CD8-positive, alpha-beta memory T cell (primary cell): Measurements from ENCODE around the gene EDNRA. TPM values are rescaled to one million over a fixed set of nuclear protein-coding genes. Genes with fewer than 3 reads are reported as not detected.

ENCODE experiments used
- CTCF ChIA-PET: fragments of 350-600 bp; sonication (Branson Sonifier 250); formaldehyde crosslinking; loops from one replicate; lab custom pipeline; 2021; ENCODE audit warnings: antibody characterized with exemption; lab: Charles Lee
- POLR2A ChIA-PET: fragments of 350-600 bp; sonication (Branson Sonifier 250); formaldehyde crosslinking; loops from one replicate; lab custom pipeline; 2021; ENCODE audit warnings: antibody characterized with exemption; lab: Charles Lee
- DNase-seq, 5 donors: peaks; one replicate each; pipeline versions ENCODE4 v3.0.0 to v3.0.0-alpha.2; 2020 to 2022; ENCODE audit warnings: mixed read lengths in 1 of 5
- H3K27ac ChIP-seq: one replicate; pipeline ENCODE4 v1.7.0; 2013; ENCODE audit warnings: low read depth, mild to moderate bottlenecking, low read length, moderate library complexity
- H3K27me3 ChIP-seq: 2 replicates; pipeline ENCODE4 v1.7.0; 2013; ENCODE audit warnings: low read length, mild to moderate bottlenecking; ENCODE audit not compliant: insufficient read depth, poor library complexity, severe bottlenecking
- H3K36me3 ChIP-seq: 2 replicates; pipeline ENCODE4 v1.7.0; 2013; ENCODE audit warnings: mild to moderate bottlenecking, low read length, moderate library complexity; ENCODE audit not compliant: insufficient read depth
- H3K4me1 ChIP-seq: 2 replicates; pipeline ENCODE4 v1.7.0; 2013; ENCODE audit warnings: mild to moderate bottlenecking, low read length, moderate library complexity; ENCODE audit not compliant: insufficient read depth
- H3K4me3 ChIP-seq: 2 replicates; pipeline ENCODE4 v1.7.0; 2013; ENCODE audit warnings: mild to moderate bottlenecking, low read length
- H3K9me3 ChIP-seq: 2 replicates; pipeline ENCODE4 v1.7.0; 2013; ENCODE audit warnings: mild to moderate bottlenecking, low read length
- H3K27ac Mint-ChIP-seq, 8 donors: one replicate each; pipeline ENCODE4 v1.8.0; 2020 to 2021; ENCODE audit warnings: mixed read lengths in 8 of 8, mild to moderate bottlenecking in 6 of 8, inconsistent platforms in 3 of 8, moderate library complexity in 3 of 8
- H3K27me3 Mint-ChIP-seq, 2 donors: one replicate each; pipeline ENCODE4 v1.8.0; 2020 to 2021; ENCODE audit warnings: mixed read lengths in 2 of 2, mild to moderate bottlenecking in 1 of 2, moderate library complexity in 1 of 2
- H3K36me3 Mint-ChIP-seq, 3 donors: one replicate each; pipeline ENCODE4 v1.8.0; 2020 to 2021; ENCODE audit warnings: mixed read lengths in 3 of 3, inconsistent platforms in 1 of 3, mild to moderate bottlenecking in 1 of 3
- H3K4me1 Mint-ChIP-seq, 3 donors: one replicate each; pipeline ENCODE4 v1.8.0; 2020 to 2021; ENCODE audit warnings: mixed read lengths in 3 of 3, inconsistent platforms in 1 of 3, mild to moderate bottlenecking in 1 of 3
- H3K4me3 Mint-ChIP-seq, 7 donors: one replicate each; pipeline ENCODE4 v1.8.0; 2020 to 2021; ENCODE audit warnings: mixed read lengths in 7 of 7, mild to moderate bottlenecking in 6 of 7, moderate library complexity in 4 of 7, inconsistent platforms in 2 of 7
- H3K9me3 Mint-ChIP-seq, 5 donors: one replicate each; pipeline ENCODE4 v1.8.0; 2020 to 2022; ENCODE audit warnings: mixed read lengths in 5 of 5, mild to moderate bottlenecking in 3 of 5, moderate library complexity in 2 of 5, inconsistent platforms in 1 of 5
- polyA plus RNA-seq: library from polyadenylated mRNA; unstranded; fragments of 300-500 nt; fragmentation: Illumina TruSeq; gene quantifications from one replicate; pipeline ENCODE4 v1.2.3, GENCODE V29; 2021
- total RNA-seq, 2 experiments: library from RNA; stranded (reverse); gene quantifications; one replicate each; pipeline ENCODE4 v1.2.3, GENCODE V29; 2021

EDNRA gene
- total and polyA plus RNA-seq, 3 experiments from 2014 or later: not detected

GRCh38 chr4:147547314-147548056 is 66.6 kb downstream of the EDNRA start:
- DNase-seq: no peak
- Histone ChIP-seq H3K27me3 (no peaks in the 10 kb centered on the region), H3K27ac (no peak overlapping the region), H3K36me3 (no peaks in the 10 kb centered on the region), H3K9me3 (no peaks in the 10 kb centered on the region), H3K4me3 (no peak overlapping the region), H3K4me1 (no peaks in the 10 kb centered on the region)
- POLR2A ChIA-PET: interaction anchor here (0.7 kb wide), 1 partner anchor 20 kb away, joined by 3 read pairs; no protein-coding TSS in a partner anchor
- H3K36me3 Mint-ChIP-seq: peaks cover 0 to 8% (median 0%) of the 10 kb centered on the region in 3 donors
- CTCF ChIA-PET: no interaction called here
- peaks cover 10 to 13% (median 11%) of the 10 kb centered on the region in 3 donors for H3K4me1 Mint-ChIP-seq
- no peak overlapping the region for H3K27ac Mint-ChIP-seq
- H3K27me3 Mint-ChIP-seq: peaks cover 7 to 19% of the 10 kb centered on the region in 2 donors
- H3K9me3 Mint-ChIP-seq: peaks cover 0 to 8% (median 0%) of the 10 kb centered on the region in 5 donors
- H3K4me3 Mint-ChIP-seq: no peak overlapping the region

GRCh38 chr4:147548256-147548655 is 67.4 kb downstream of the EDNRA start:
- DNase-seq: no peak
- no peak overlapping the region for H3K27ac ChIP-seq
- no peaks in the 10 kb centered on the region for H3K9me3 ChIP-seq
- Mint-ChIP-seq H3K27me3 (peaks cover 7 to 16% of the 10 kb centered on the region in 2 donors), H3K4me3 (no peak overlapping the region), H3K4me1 (peaks cover 10 to 13% (median 11%) of the 10 kb centered on the region in 3 donors), H3K27ac (no peak overlapping the region), H3K36me3 (peaks cover 0 to 8% (median 0%) of the 10 kb centered on the region in 3 donors), H3K9me3 (peaks cover 0 to 14% (median 0%) of the 10 kb centered on the region in 5 donors)
- POLR2A ChIA-PET: interaction anchor here (0.7 kb wide), 1 partner anchor 20 kb away, joined by 3 read pairs; no protein-coding TSS in a partner anchor
- CTCF ChIA-PET: no interaction called here
- no peaks in the 10 kb centered on the region for H3K27me3 ChIP-seq
- no peak overlapping the region for H3K4me3 ChIP-seq
- H3K36me3 ChIP-seq: no peaks in the 10 kb centered on the region
- no peaks in the 10 kb centered on the region for H3K4me1 ChIP-seq

- H3K27ac Mint-ChIP-seq: peak overlapping the region in 3 of 8 donors; percentile 6 to 64 (median 18)
- ChIA-PET POLR2A (no interaction called here), CTCF (interaction anchor here (0.6 to 0.8 kb wide), 2 partner anchors 281 to 316 kb away, joined by 3 to 4 read pairs; no protein-coding TSS in a partner anchor)
- H3K36me3 ChIP-seq: no peaks in the 10 kb centered on the region
- DNase-seq: no peak
- H3K27ac ChIP-seq: no peak overlapping the region
- no peaks in the 10 kb centered on the region for H3K9me3 ChIP-seq
- peaks cover 10 to 13% (median 11%) of the 10 kb centered on the region in 3 donors for H3K4me1 Mint-ChIP-seq
- no peaks in the 10 kb centered on the region for H3K27me3 ChIP-seq
- H3K4me3 Mint-ChIP-seq: peak overlapping the region; percentile 39 to 87 (median 52)
- no peak overlapping the region for H3K4me3 ChIP-seq
- H3K4me1 ChIP-seq: no peaks in the 10 kb centered on the region
- H3K9me3 Mint-ChIP-seq: peaks cover 0 to 17% (median 2%) of the 10 kb centered on the region in 5 donors
- H3K36me3 Mint-ChIP-seq: peaks cover 0 to 8% (median 0%) of the 10 kb centered on the region in 3 donors
- peaks cover 7 to 13% of the 10 kb centered on the region in 2 donors for H3K27me3 Mint-ChIP-seq
Measured at GRCh38 chr4:147550626-147551246, 69.8 kb downstream of the EDNRA start.

- no peaks in the 10 kb centered on the region for H3K27me3 ChIP-seq
- Mint-ChIP-seq H3K9me3 (peaks cover 0 to 2% (median 0%) of the 10 kb centered on the region in 5 donors), H3K4me3 (no peak overlapping the region), H3K4me1 (no peaks in the 10 kb centered on the region), H3K27ac (no peak overlapping the region), H3K36me3 (no peaks in the 10 kb centered on the region), H3K27me3 (peaks cover 0 to 4% of the 10 kb centered on the region in 2 donors)
- H3K4me3 ChIP-seq: no peak overlapping the region
- DNase-seq: no peak
- CTCF ChIA-PET: no interaction called here
- H3K27ac ChIP-seq: no peak overlapping the region
- no peaks in the 10 kb centered on the region for H3K9me3 ChIP-seq
- no peaks in the 10 kb centered on the region for H3K36me3 ChIP-seq
- POLR2A ChIA-PET: no interaction called here
- H3K4me1 ChIP-seq: no peaks in the 10 kb centered on the region
Measured at GRCh38 chr4:147560625-147561024, 79.7 kb downstream of the EDNRA start.

GRCh38 chr4:147566762-147567161 is 85.9 kb downstream of the EDNRA start:
- Mint-ChIP-seq H3K9me3 (peaks cover 0 to 2% (median 0%) of the 10 kb centered on the region in 5 donors), H3K4me1 (no peaks in the 10 kb centered on the region), H3K27ac (no peak overlapping the region), H3K4me3 (no peak overlapping the region), H3K36me3 (no peaks in the 10 kb centered on the region), H3K27me3 (peaks cover 9 to 13% of the 10 kb centered on the region in 2 donors)
- Histone ChIP-seq H3K4me1 (no peaks in the 10 kb centered on the region), H3K27ac (no peak overlapping the region), H3K36me3 (no peaks in the 10 kb centered on the region), H3K4me3 (no peak overlapping the region), H3K9me3 (no peaks in the 10 kb centered on the region), H3K27me3 (no peaks in the 10 kb centered on the region)
- ChIA-PET CTCF (no interaction called here), POLR2A (no interaction called here)
- DNase-seq: no peak

GRCh38 chr4:147567276-147567675 is 86.4 kb downstream of the EDNRA start:
- no peak overlapping the region for H3K27ac Mint-ChIP-seq
- H3K4me1 ChIP-seq: no peaks in the 10 kb centered on the region
- DNase-seq: no peak

GRCh38 chr4:147570616-147571015 is 89.7 kb downstream of the EDNRA start:
- H3K4me1 ChIP-seq: no peaks in the 10 kb centered on the region
- peaks cover 10 to 16% of the 10 kb centered on the region in 2 donors for H3K27me3 Mint-ChIP-seq
- H3K27ac ChIP-seq: no peak overlapping the region
- no peaks in the 10 kb centered on the region for H3K36me3 Mint-ChIP-seq
- no peak for DNase-seq
- POLR2A ChIA-PET: no interaction called here
- no peaks in the 10 kb centered on the region for H3K4me1 Mint-ChIP-seq
- no peak overlapping the region for H3K27ac Mint-ChIP-seq
- no peak overlapping the region for H3K4me3 Mint-ChIP-seq
- H3K36me3 ChIP-seq: no peaks in the 10 kb centered on the region
- no peaks in the 10 kb centered on the region for H3K9me3 Mint-ChIP-seq
- no peaks in the 10 kb centered on the region for H3K27me3 ChIP-seq
- CTCF ChIA-PET: no interaction called here
- H3K9me3 ChIP-seq: no peaks in the 10 kb centered on the region
- H3K4me3 ChIP-seq: no peak overlapping the region

More at GRCh38 chr4:147567276-147567675, 86.4 kb downstream of the EDNRA start:
- Mint-ChIP-seq H3K4me3 (no peak overlapping the region), H3K27me3 (peaks cover 9 to 13% of the 10 kb centered on the region in 2 donors), H3K36me3 (no peaks in the 10 kb centered on the region), H3K4me1 (no peaks in the 10 kb centered on the region), H3K9me3 (peaks cover 0 to 2% (median 0%) of the 10 kb centered on the region in 5 donors)
- ChIA-PET CTCF (no interaction called here), POLR2A (no interaction called here)
- no peaks in the 10 kb centered on the region for H3K27me3 ChIP-seq
- H3K36me3 ChIP-seq: no peaks in the 10 kb centered on the region
- H3K4me3 ChIP-seq: no peak overlapping the region
- no peak overlapping the region for H3K27ac ChIP-seq
- no peaks in the 10 kb centered on the region for H3K9me3 ChIP-seq
